ENCODE results near the gene CTNNB1.

CTNNB1 gene

DNA sequence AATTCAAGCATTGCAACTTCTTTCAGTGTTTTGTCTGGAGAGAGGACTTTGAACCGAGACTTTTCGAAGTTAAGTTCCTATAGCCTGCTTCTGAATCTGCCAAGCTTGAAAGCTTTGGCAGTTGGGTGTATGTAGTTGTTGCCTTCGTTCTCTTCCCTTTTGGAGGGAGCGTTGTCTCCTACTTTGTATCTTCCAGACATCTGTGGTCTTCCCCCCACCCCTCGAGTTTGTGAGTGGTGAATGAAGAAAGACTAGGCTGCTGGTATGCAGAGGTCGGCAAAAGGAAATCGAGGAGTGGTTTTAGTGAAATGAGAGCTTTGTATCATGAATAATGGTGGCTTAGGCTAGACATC, 1.3 kb downstream of the CTNNB1 start:
- no peaks in the 10 kb centered on the region for H3K9me3 Mint-ChIP-seq
- H3K27ac Mint-ChIP-seq, result peak overlapping the region; percentile 95
- H3K4me3 Mint-ChIP-seq, result peak overlapping the region; percentile 87
- H3K36me3 Mint-ChIP-seq, result peaks cover 63% of the 10 kb centered on the region
- ATAC-seq, result no peak
- peak in 1 of 2 donors; percentile 56 for DNase-seq (ENCODE audit: low spot score in 2 of 2)
- peaks cover 45% of the 10 kb centered on the region for H3K4me1 Mint-ChIP-seq

DNA sequence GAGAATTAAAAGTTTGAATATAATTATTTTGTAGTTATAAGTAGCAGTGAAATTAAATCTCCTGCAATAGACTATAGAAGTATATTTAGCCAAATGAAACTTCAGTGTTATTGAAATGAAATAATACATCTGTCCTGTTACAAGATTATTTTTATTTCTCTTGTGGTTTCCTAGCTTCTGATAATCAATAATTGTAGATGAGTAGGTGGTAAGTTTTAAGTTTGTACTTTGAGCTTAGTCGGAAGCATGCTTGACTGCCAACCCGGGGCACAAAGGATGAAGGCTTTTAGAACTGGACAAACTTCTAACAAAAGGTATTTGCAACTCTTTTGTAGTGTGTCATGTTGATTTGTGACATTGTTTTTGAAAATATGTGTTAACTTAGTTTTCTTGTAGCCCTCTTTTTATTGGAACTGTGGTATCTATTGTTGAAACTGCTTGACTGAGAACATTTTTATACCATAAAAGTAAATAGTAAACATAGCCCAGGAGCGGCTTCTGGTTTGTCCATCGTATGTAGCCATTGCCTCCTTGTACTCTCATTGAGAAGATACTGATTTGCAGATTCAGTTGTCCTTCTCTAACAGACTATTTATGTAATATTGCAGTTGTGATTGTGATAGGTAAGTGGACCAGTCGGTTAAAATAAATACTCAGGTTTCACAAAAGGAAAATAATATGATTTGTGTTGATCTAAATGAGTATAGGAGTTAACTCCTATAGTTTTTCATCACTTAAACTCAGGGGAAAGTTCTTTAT, 2.9 kb downstream of the CTNNB1 start:
- ATAC-seq (no peak), DNase-seq (ENCODE audit: low spot score in 2 of 2) (no peak)
- H3K36me3 Mint-ChIP-seq, result peaks cover 71% of the 10 kb centered on the region
- H3K9me3 Mint-ChIP-seq, result no peaks in the 10 kb centered on the region
- H3K4me3 Mint-ChIP-seq, result peak overlapping the region; percentile 87
- peaks cover 61% of the 10 kb centered on the region for H3K4me1 Mint-ChIP-seq
- H3K27ac Mint-ChIP-seq, result peak overlapping the region; percentile 30

DNA sequence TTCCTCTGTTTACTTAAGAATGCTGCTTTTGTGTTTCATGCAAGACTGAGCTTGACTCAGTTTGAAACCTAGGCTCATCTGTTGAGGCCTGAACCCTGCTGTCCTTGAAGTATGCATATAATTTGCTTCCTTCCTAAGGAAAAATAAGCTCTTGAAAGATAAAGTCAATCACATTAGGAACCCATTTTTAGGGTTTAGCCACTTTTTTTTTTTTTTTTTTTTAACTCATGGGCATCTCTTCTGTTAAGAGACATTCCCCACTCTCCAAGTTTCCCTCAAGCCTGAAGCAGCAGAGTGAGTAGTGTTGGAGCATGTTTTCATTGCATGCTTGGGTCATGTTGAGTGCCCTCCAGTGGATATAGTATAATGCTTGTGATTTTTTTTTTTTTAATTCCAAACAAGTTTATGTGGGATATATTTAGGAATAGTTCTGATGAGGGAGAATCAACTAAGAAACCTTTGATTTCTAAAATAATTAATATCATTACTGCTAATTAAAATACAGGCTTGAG, 3.6 kb downstream of the CTNNB1 start:
- Mint-ChIP-seq H3K4me3 (peak overlapping the region; percentile 87), H3K4me1 (peaks cover 67% of the 10 kb centered on the region), H3K9me3 (no peaks in the 10 kb centered on the region), H3K27ac (peak overlapping the region; percentile 30), H3K36me3 (peaks cover 71% of the 10 kb centered on the region)
- no peak for DNase-seq (ENCODE audit: low spot score in 2 of 2)
- ATAC-seq, result no peak

DNA sequence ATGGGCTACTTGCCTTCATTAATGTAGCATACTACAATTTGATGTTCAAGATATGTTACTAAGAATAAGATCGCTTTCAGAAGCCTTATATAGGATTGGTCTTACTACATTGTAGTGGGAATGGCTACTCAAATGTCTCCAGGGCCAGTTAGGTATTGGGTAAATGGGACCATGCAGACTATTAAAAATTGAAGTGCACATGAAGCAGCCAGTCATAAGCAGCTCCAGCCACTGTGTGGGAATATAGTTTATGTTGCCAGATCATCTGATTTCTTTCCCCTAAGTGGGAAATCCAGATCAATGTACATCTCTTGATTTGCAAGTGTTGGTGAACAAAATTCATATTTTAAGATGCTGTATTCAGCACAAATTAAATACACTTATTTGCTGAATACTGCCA, 5.1 kb downstream of the CTNNB1 start:
- Mint-ChIP-seq H3K4me1 (peaks cover 82% of the 10 kb centered on the region), H3K4me3 (peak overlapping the region; percentile 6), H3K9me3 (peaks cover 5% of the 10 kb centered on the region), H3K27ac (no peak overlapping the region), H3K36me3 (peaks cover 63% of the 10 kb centered on the region)
- ATAC-seq (no peak), DNase-seq (ENCODE audit: low spot score in 2 of 2) (no peak)

DNA sequence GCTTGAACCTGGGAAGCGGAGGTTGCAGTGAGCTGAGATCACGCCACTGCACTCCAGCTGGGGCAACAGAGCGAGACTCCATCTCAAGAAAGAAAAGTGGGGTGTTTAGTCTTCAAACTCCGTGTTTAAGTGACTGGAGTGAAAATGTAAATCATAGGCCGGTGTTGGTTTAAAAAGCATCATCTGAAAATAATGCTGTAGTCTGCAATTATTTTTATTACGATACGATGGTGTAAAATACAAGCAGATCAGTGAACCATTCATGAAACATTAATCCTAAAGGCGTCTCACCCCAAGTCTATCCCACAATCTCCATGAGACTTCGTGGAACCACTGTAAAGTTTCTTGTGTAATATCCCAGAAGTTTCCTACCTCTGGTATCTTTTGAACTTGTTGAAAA, 6.3 kb downstream of the CTNNB1 start:
- H3K4me1 Mint-ChIP-seq, result peaks cover 78% of the 10 kb centered on the region
- H3K27ac Mint-ChIP-seq, result peak overlapping the region; percentile 43

DNA sequence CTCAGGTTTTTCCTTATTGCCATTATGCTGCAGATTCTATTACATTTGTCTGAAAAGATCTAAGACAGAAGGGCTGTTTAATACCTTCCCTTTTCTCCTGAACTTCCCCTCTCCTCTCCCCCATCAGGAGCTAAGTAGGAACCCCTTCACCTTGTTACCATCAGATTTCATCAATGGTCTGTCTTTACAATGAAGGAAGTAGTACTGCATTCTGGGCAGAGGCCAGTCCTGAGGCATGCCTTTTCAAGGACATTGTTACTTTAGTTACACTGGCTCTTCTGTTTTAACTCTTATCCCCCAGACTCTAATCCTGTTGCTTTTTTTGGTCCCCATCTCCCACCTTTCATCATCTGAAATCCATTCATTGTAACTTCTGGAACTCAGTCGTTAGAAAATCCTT, 8.1 kb downstream of the CTNNB1 start:
- ATAC-seq, result no peak
- H3K27ac Mint-ChIP-seq, result peak overlapping the region; percentile 5
- H3K4me1 Mint-ChIP-seq, result peaks cover 73% of the 10 kb centered on the region

More for the DNA sequence above, 6.3 kb downstream of the CTNNB1 start:
- H3K36me3 Mint-ChIP-seq, result peaks cover 57% of the 10 kb centered on the region
- peak overlapping the region; percentile 16 for H3K4me3 Mint-ChIP-seq
- DNase-seq (ENCODE audit: low spot score in 2 of 2) (no peak), ATAC-seq (no peak)
- peaks cover 5% of the 10 kb centered on the region for H3K9me3 Mint-ChIP-seq

DNA sequence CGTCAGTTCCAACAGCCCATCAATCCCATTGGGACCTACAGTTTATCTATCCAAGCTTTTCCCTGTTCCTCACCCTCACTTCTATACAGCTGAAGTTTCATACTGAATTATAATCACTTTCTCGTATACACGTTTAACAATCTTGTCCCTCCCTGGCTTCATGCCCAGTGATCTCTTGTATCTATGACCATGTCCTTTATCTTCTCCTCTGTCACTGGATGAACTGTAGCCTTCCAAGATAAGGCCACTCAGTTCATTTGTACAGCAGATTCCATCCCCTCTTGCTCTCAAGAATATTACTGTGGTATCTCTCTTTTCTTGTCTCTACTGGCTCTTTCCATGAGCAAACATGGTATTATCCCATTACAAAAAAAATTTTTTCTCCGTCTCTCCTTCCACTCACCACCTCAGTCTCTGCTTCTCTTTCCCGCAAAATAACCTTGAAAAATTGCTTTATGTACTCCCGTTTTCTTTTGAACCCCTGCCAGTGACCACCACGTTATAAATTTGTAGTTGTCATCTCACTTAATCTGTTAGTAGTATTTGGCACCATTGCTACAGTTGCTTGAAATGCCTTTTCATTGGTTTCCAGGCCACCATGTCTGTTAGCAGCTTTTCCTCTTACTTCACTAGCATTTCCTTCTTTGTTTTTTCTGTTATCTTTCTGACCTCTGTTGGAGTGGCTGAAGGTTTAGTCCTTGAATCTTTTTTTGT, 9.4 kb downstream of the CTNNB1 start:
- H3K27ac Mint-ChIP-seq, result no peak overlapping the region

More for the DNA sequence above, 8.1 kb downstream of the CTNNB1 start:
- peaks cover 40% of the 10 kb centered on the region for H3K36me3 Mint-ChIP-seq
- DNase-seq (ENCODE audit: low spot score in 2 of 2), result no peak
- H3K9me3 Mint-ChIP-seq, result peaks cover 5% of the 10 kb centered on the region
- no peak overlapping the region for H3K4me3 Mint-ChIP-seq

DNA sequence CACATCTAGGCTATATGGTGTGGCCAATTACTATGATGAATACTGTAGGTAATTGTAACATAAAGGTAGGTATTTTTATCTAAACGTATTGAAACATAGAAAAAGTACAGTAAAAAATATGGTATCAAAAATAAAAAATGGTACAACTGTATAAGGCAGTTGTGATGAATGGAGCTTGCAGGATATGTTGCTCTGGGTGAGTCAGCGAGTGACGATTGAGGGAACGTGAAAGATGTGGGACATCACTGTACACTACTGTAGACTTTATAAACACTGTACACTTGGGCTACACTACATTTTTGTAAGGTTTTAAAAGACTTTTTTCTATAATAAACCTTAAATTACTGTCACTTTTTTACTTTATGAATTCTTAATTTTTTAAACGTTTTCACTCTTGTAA, 10.3 kb downstream of the CTNNB1 start:
- H3K4me3 Mint-ChIP-seq, result no peak overlapping the region
- peaks cover 77% of the 10 kb centered on the region for H3K4me1 Mint-ChIP-seq
- H3K27ac Mint-ChIP-seq, result no peak overlapping the region

More for the DNA sequence above, 9.4 kb downstream of the CTNNB1 start:
- DNase-seq (ENCODE audit: low spot score in 2 of 2), result no peak
- Mint-ChIP-seq H3K9me3 (peaks cover 5% of the 10 kb centered on the region), H3K4me1 (peaks cover 77% of the 10 kb centered on the region), H3K36me3 (peaks cover 26% of the 10 kb centered on the region), H3K4me3 (no peak overlapping the region)
- no peak for ATAC-seq

DNA sequence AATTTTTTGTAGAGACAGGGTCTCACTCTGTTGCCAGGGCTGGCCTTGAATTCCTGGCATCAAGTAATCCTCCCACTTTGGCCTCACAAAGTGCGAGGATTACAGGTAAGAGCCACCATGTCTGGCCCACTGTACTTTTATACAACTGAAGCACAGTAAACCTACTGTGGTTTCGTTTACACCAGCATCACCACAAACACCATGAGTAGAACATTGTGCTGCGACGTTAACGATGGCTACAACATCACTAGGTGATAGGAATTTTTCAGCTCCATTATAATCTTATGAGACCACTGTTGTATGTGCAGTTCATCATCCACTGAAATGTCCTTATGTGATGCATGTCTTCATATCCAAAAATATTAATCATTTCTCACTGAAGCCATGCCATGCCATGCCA, 11.7 kb downstream of the CTNNB1 start:
- Mint-ChIP-seq H3K27ac (no peak overlapping the region), H3K9me3 (peaks cover 5% of the 10 kb centered on the region), H3K4me3 (no peak overlapping the region), H3K36me3 (peaks cover 21% of the 10 kb centered on the region), H3K4me1 (peaks cover 76% of the 10 kb centered on the region)
- ATAC-seq (no peak), DNase-seq (ENCODE audit: low spot score in 2 of 2) (no peak)

More for the DNA sequence above, 10.3 kb downstream of the CTNNB1 start:
- Mint-ChIP-seq H3K36me3 (peaks cover 19% of the 10 kb centered on the region), H3K9me3 (peaks cover 5% of the 10 kb centered on the region)
- DNase-seq (ENCODE audit: low spot score in 2 of 2) (no peak), ATAC-seq (no peak)

DNA sequence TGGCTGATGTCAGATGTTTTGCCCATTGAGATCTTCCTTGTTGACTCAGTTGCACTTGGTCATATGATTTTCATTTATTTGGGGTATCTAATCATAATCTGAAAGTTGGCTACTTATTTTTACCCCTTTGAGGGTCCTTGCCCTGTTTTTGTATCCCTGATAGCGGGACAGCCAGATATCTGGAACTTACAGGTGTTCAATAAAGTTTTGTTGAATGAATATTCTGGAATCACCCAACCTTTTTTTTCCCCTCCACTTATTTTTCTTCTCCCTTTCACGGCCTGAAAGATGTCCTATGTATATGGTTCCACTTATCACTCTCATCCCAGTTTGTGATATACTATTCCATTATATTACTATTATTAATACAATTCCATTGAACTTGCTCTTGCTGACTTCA, 12.8 kb downstream of the CTNNB1 start:
- peaks cover 14% of the 10 kb centered on the region for H3K36me3 Mint-ChIP-seq
- H3K27ac Mint-ChIP-seq, result no peak overlapping the region
- H3K4me1 Mint-ChIP-seq, result peaks cover 75% of the 10 kb centered on the region
- H3K9me3 Mint-ChIP-seq, result peaks cover 5% of the 10 kb centered on the region
- ATAC-seq (no peak), DNase-seq (ENCODE audit: low spot score in 2 of 2) (no peak)
- H3K4me3 Mint-ChIP-seq, result no peak overlapping the region

DNA sequence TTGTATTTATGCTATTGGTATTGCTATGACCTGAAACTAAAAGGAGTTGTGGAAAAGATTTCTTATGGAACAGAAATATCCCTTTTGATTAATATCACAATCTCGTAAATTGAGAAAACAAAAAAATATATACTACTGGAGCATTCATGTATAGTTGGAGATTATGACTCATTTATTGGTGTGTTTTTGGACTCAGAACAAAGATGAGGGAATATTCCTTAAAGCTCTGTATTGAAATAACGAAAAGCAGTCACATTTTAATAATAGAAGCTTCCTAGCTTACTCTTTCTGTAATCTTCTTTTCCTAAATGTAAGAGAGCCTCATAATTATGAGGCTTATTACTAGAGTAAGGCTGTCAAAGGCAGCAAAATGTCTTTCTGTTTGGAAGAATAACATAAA, 14.3 kb downstream of the CTNNB1 start:
- no peak for ATAC-seq
- H3K9me3 Mint-ChIP-seq, result peaks cover 5% of the 10 kb centered on the region

DNA sequence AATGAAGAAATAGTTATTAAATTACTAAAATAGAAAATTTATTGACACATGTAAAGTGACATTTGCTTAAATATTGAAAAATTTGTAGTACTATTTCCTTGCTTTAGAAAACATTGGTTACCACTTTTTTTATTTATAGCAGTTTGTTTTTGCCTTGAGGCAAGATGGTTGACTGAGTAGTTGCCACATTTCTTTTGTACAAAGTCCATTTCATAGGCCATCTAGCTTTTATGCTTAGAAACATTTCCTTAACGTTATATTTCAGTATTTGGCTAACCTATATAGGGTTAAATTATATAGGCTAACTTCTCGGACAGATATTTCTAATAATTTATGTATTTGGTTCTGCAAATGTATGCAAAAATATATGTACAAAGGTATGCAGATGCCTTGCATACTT, 17.1 kb downstream of the CTNNB1 start:
- no peak overlapping the region for H3K27ac Mint-ChIP-seq
- H3K4me1 Mint-ChIP-seq, result peaks cover 87% of the 10 kb centered on the region
- no peaks in the 10 kb centered on the region for H3K9me3 Mint-ChIP-seq
- no peak for DNase-seq (ENCODE audit: low spot score in 2 of 2)
- no peak for ATAC-seq
- H3K36me3 Mint-ChIP-seq, result peaks cover 12% of the 10 kb centered on the region
- H3K4me3 Mint-ChIP-seq, result no peak overlapping the region

More for the DNA sequence above, 14.3 kb downstream of the CTNNB1 start:
- Mint-ChIP-seq H3K4me3 (no peak overlapping the region), H3K36me3 (peaks cover 20% of the 10 kb centered on the region), H3K4me1 (peaks cover 75% of the 10 kb centered on the region), H3K27ac (no peak overlapping the region)
- DNase-seq (ENCODE audit: low spot score in 2 of 2), result no peak

DNA sequence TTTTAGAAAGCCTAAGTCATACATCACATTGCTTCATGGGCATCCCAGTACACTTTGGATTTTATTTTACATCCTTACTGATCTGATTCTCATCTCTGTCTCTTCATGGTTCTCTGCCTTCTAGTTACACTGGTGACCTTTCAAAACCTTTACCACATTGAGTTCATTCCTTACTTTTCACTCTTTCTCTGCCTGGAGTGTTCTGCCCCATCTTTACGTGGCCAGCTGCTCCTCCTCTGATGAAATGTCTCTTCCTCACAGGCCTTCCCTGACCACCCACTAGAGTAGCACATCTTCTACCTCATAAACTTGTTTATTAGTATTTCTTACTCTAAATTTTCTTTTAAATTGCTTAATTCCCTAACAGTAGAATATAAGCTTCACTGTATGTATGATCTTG, 17.7 kb downstream of the CTNNB1 start:
- H3K4me1 Mint-ChIP-seq, result peaks cover 87% of the 10 kb centered on the region
- H3K9me3 Mint-ChIP-seq, result no peaks in the 10 kb centered on the region
- H3K4me3 Mint-ChIP-seq, result peak overlapping the region; percentile 6
- peak; percentile 44 for ATAC-seq
- DNase-seq (ENCODE audit: low spot score in 2 of 2), result no peak
- peak overlapping the region; percentile 11 for H3K27ac Mint-ChIP-seq
- peaks cover 18% of the 10 kb centered on the region for H3K36me3 Mint-ChIP-seq

DNA sequence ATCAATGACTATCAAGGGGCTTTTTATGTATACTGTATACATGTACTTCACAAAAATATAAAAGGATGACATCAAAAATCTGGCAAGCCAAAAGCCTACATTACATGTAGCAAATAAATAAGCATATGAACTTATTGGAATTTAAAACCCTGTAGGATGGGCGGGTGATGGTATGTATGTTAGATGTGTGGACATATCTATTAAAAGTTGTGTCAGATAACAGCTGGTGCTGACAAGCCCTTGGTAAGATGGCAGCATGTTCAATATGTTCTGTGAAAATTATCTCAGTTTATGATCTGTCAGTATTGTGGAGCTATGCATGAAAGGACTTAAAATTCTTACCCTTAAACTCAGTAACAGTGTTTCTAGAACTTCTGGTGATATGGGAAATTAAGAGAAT, 20.1 kb downstream of the CTNNB1 start:
- Mint-ChIP-seq H3K36me3 (peaks cover 37% of the 10 kb centered on the region), H3K9me3 (no peaks in the 10 kb centered on the region), H3K4me1 (peaks cover 75% of the 10 kb centered on the region), H3K27ac (no peak overlapping the region), H3K4me3 (no peak overlapping the region)
- DNase-seq (ENCODE audit: low spot score in 2 of 2) (no peak), ATAC-seq (no peak)

DNA sequence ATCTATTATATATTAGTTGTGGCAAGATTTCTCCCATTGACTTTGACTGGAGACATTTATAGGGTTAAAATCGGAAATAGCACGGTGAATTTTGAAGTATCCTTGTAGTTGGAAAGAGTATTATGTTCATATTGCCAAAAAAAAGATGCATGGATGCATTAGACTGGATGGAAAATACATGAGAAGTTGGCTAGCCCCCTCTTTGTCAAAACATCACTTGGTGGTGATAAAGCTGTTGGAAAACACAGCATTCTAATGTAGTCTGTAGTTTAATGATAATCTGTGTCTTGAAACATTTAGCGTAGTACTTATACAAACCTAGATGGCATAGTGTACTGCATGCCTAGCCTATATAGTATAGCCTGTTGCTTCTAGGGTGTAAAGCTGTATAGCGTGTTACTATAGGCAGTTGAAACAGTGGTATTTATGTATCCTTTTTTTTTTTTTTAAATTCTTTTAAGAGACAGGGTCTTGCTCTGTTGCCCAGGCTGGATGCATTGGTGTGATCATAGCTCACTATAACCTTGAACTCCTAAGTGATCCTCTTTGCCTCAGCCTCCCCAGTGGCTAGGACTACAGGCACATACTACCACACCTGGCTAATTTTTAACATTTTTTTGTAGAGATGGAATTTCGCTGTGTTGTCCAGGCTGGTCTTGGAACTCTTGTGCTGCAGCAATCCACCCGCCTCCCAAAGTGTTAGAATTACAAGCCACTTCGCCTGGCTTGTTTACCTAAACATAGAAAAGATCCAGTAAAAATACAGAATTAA, 21.8 kb downstream of the CTNNB1 start:
- H3K27ac Mint-ChIP-seq, result peak overlapping the region; percentile 38
- peaks cover 48% of the 10 kb centered on the region for H3K36me3 Mint-ChIP-seq
- no peak for DNase-seq (ENCODE audit: low spot score in 2 of 2)
- H3K9me3 Mint-ChIP-seq, result no peaks in the 10 kb centered on the region
- peaks cover 66% of the 10 kb centered on the region for H3K4me1 Mint-ChIP-seq
- H3K4me3 Mint-ChIP-seq, result no peak overlapping the region
- no peak for ATAC-seq

Data from stimulated activated effector memory CD8-positive, alpha-beta T cell treated with anti-CD3 and anti-CD28 coated beads, Interleukin-12 subunit alpha, Interleukin-12 subunit beta, amount 100 ng/mL, for 72 hours (primary cell).